Heart left ventricle (tissue), 16 donors: Measurements from ENCODE around the gene TM4SF5. TPM values are rescaled to one million over a fixed set of nuclear protein-coding genes. Genes with fewer than 3 reads are reported as not detected.

Experiments used
- ATAC-seq, 4 donors: fragments of 200-7000 bp; cut with Tn5 transposase; one replicate each; pipeline ENCODE4 v1.9.1; 2020 to 2022; ENCODE audit warnings: moderate library complexity in 4 of 4, mild to moderate bottlenecking in 3 of 4, moderate number of reproducible peaks in 1 of 4
- DNase-seq, 5 donors: peaks; one replicate each; pipeline ENCODE4 v3.0.0-alpha.2; 2020
- H3K27ac ChIP-seq, 12 donors: fragments of 200-600 bp; sonication (generic) in 4 of 12; one replicate each; pipeline versions ENCODE4 v1.5.0 to v1.8.0; 2016 to 2022; ENCODE audit warnings: mild to moderate bottlenecking in 2 of 12
- H3K27me3 ChIP-seq, 9 donors: fragments of 200-600 bp; sonication (generic) in 2 of 9; one replicate each; pipeline versions ENCODE4 v1.5.1 to v1.8.0; 2016 to 2022; ENCODE audit warnings: mild to moderate bottlenecking in 3 of 9
- H3K36me3 ChIP-seq, 9 donors: fragments of 200-600 bp; sonication (generic) in 2 of 9; one replicate each; pipeline versions ENCODE4 v1.5.0 to v1.8.0; 2018 to 2022; ENCODE audit warnings: mild to moderate bottlenecking in 2 of 9
- H3K4me1 ChIP-seq, 12 donors: fragments of 200-600 bp; sonication (generic) in 4 of 12; one replicate each; pipeline versions ENCODE4 v1.5.0 to v1.8.0; 2016 to 2022; ENCODE audit warnings: mild to moderate bottlenecking in 3 of 12
- H3K4me3 ChIP-seq, 12 donors: fragments of 200-600 bp; sonication (generic) in 4 of 12; one replicate each; pipeline versions ENCODE4 v1.5.0 to v1.8.0; 2017 to 2022; ENCODE audit warnings: mild to moderate bottlenecking in 9 of 12, moderate library complexity in 4 of 12
- H3K9me3 ChIP-seq, 12 donors: fragments of 200-600 bp; sonication (generic) in 4 of 12; one replicate each; pipeline versions ENCODE4 v1.5.0 to v1.8.0; 2016 to 2022; ENCODE audit warnings: mild to moderate bottlenecking in 1 of 12
- POLR2A ChIP-seq, 2 donors: fragments of 450-650 bp; IDR thresholded peaks; one replicate each; pipeline ENCODE4 v1.6.1; 2017; ENCODE audit warnings: antibody characterized with exemption in 2 of 2, mild to moderate bottlenecking in 2 of 2, moderate library complexity in 2 of 2
- WGBS, 4 donors: extraction: QIAGEN DNeasy Blood & Tissue Kit in 2 of 4; methylation state at CpG; one replicate each; pipeline versions ENCODE4 v1.1.5 to v1.1.7; 2013 to 2018; 5-methylcytosine and 5-hydroxymethylcytosine counted together
- intact Hi-C, 10 donors: fragments of 100-400 bp; cut with DNase I; formaldehyde crosslinking; loops; one replicate each; pipeline versions ENCODE4 v1.11.1 to v1.14.2; 2022
- polyA plus RNA-seq, 2 donors: library from polyadenylated mRNA; stranded (reverse); fragments of 200-250 nt; gene quantifications; one replicate each; pipeline ENCODE4 v1.2.3, GENCODE V29; 2013
- total RNA-seq, 9 donors: library from RNA; depleted of rRNA in 2 of 9; stranded (reverse); fragments of >200 nt in 2 of 9; fragmentation: NEBNext Ultra II Directional in 3 of 9; extraction: Animal tissue kit (Norgen Biotek cat#: 25700) in 3 of 9; gene quantifications; one replicate each; pipeline versions ENCODE4 v1.1.0 to v1.2.4, GENCODE V29; 2016 to 2023
- TF ChIP-seq, protein P1 (sequence below), 12 donors: fragments of 200-600 bp; sonication (generic) in 4 of 12; IDR thresholded peaks; one replicate each; pipeline versions ENCODE4 v1.5.0 to v1.8.0; 2018 to 2022; ENCODE audit warnings: antibody characterized with exemption in 12 of 12, mild to moderate bottlenecking in 5 of 12
- donor health status: ischemic (EF 13 %, LVEDD 7.1; RV severe dilation, severe dysfunction).
- donor health status: healthy with polysubstance abuse.
- donor health status: DM: no; HTN: yes; CAD: no.
- donor health status: DM: no; HTN: no; CAD: no.
- donor health status: ischemic (EF 25% LVEDD 6.9; RV normal size, moderate dysfunction).
- donor health status: ischemic (EF 25% LVEDD 5.7; RV mildly dilated, moderate dysfunction).
- donor health status: healthy.
- donor health status: DM: yes; HTN: yes; CAD: no.
- donor health status: ischemic (EF 35%, LVEDD 5.7; RV mildly dilated, moderate dysfunction).
- donor health status: nonischemic (EF 11% LVEDD 7.7; RV severe dilation, severe dysfunction).
- donor health status: DM: yes; HTN: yes; CAD: no.
- donor health status: PGD.
- donor health status: ischemic (EF 29% LVEDD 5.4; RV normal size, mild dysfunction).
- donor health status: nonischemic (EF 23%, LVEDD 6.1; RV moderate dilation, normal function).

Gene TM4SF5
- total and polyA plus RNA-seq, 11 donors: not detected

DNA sequence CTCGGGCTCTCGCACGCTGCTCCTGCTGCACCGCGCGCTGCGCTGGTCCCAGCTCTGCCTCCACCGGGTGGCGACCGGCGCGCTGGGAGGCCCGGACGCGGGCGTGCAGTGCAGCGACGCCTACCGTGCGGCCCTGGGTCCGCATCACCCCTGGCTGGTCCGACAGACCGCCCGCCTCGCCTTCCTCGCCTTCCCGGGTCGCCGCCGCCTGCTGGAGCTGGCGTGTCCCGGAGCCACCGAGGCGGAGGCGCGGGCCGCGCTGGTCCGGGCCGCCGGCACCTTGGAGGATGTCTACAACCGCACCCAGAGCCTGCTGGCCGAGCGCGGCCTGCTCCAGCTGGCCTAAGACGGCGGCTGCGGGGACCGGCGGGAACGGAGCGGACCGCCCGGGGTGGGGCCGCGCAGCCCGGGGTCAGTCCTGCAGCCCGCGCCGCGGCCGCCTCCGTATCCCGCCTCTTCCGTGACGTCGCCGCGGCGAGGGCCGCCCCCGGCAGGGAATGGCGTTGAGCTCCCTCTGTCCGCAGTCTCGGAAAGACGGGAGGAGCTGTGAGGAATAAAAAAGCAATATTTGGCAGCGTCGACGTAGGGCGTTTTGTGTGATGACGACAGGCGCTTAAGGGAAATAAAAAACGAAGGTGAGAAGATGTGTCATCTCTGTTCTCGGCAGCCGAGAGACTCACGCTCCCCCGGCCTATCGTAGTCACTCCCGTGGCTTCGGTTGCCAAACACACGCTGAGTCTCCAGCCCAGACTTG lies 18.4 kb downstream of the TM4SF5 start:
- intact Hi-C loops: loop anchor here (1.0 to 10.0 kb wide), 10 partner anchors 43 to 99 kb away; partner anchors contain the start of genes MED11 (in 8 of the 10), ARRB2 (in 3 of the 10), CXCL16 (in 1 of the 10) and MINK1 (in 1 of the 10)
- TF ChIP-seq POLR2A (IDR thresholded peaks at IDR 0.05): peak in 1 of 2 donors; percentile 89
- TF ChIP-seq, protein P1, sequence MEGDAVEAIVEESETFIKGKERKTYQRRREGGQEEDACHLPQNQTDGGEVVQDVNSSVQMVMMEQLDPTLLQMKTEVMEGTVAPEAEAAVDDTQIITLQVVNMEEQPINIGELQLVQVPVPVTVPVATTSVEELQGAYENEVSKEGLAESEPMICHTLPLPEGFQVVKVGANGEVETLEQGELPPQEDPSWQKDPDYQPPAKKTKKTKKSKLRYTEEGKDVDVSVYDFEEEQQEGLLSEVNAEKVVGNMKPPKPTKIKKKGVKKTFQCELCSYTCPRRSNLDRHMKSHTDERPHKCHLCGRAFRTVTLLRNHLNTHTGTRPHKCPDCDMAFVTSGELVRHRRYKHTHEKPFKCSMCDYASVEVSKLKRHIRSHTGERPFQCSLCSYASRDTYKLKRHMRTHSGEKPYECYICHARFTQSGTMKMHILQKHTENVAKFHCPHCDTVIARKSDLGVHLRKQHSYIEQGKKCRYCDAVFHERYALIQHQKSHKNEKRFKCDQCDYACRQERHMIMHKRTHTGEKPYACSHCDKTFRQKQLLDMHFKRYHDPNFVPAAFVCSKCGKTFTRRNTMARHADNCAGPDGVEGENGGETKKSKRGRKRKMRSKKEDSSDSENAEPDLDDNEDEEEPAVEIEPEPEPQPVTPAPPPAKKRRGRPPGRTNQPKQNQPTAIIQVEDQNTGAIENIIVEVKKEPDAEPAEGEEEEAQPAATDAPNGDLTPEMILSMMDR (IDR thresholded peaks at IDR 0.05): peak; percentile 58 to 88 (median 76)
- H3K4me3 ChIP-seq: peak overlapping the region; percentile 49 to 95 (median 72)
- WGBS, 4 donors: 0 to 1% (median 0%) methylated on average over 33 to 91 of the region's 91 CpGs
- H3K27me3 ChIP-seq: peaks cover 0 to 15% (median 7%) of the 10 kb centered on the region in 9 donors
- no peaks in the 10 kb centered on the region for H3K36me3 ChIP-seq
- peaks cover 0 to 50% (median 36%) of the 10 kb centered on the region in 12 donors for H3K4me1 ChIP-seq
- ATAC-seq (peak; percentile 87 to 96 (median 94)), DNase-seq (peak; percentile 87 to 94 (median 91))
- H3K9me3 ChIP-seq: no peaks in the 10 kb centered on the region
- H3K27ac ChIP-seq: peak overlapping the region; percentile 90 to 99 (median 96)

DNA sequence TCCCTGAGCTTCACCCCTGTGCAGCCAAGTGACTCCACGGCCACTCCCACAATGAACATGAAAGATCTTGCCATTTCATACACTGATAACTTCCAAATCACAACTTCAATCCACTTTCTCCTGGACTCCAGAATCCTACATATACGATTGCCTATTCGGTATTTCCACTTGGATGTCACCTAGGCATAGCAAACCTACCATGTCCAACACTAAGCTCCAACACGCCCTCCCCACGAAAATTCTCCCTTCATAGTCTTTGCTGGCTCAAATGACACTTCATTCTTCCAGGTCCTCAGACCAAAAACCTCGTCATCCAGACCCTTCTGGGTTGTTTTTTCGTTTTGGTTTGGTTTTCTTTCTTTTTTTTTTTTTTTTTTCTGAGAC lies 19.0 kb downstream of the TM4SF5 start:
- peak overlapping the region; percentile 49 to 95 (median 72) for H3K4me3 ChIP-seq
- WGBS, 4 donors: 37 to 62% (median 52%) methylated on average over 7 of the region's 7 CpGs
- peaks cover 0 to 45% (median 31%) of the 10 kb centered on the region in 12 donors for H3K4me1 ChIP-seq
- H3K36me3 ChIP-seq: no peaks in the 10 kb centered on the region
- H3K9me3 ChIP-seq: no peaks in the 10 kb centered on the region
- H3K27me3 ChIP-seq: peaks cover 0 to 9% (median 3%) of the 10 kb centered on the region in 9 donors
- H3K27ac ChIP-seq: peak overlapping the region; percentile 90 to 99 (median 96)
- DNase-seq (no peak), ATAC-seq (no peak)
- TF ChIP-seq, protein P1 (IDR thresholded peaks at IDR 0.05): no peak
- TF ChIP-seq POLR2A (IDR thresholded peaks at IDR 0.05): no peak
- intact Hi-C loops: loop anchor here in 4 of 10 donors (1.0 to 5.0 kb wide), 4 partner anchors 43 to 99 kb away; partner anchors contain the start of genes MED11 (in 1 of the 4) and MINK1 (in 1 of the 4)

DNA sequence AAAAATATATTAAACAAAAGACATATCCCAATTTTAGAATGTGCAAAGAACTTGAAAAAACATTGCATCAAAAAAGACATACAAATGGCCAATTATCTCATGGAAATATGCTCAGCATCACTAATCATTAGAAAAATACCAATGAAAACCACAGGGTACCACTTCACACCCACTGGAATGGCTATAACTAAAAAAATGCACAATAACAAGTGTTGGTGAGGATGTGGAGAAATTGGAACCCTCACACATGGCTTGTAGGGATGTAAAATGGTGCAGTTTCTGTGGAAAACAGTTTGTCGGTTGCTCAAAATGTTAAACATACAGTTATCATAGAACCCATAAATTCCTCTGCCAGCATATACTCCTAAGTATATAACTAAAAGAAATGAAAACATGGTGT lies 23.5 kb downstream of the TM4SF5 start:
- no peak for TF ChIP-seq POLR2A (IDR thresholded peaks at IDR 0.05)
- TF ChIP-seq, protein P1 (IDR thresholded peaks at IDR 0.05): no peak
- 97 to 100% (median 99%) methylated on average over 1 of the region's 1 CpG for WGBS, 4 donors
- Histone ChIP-seq H3K4me3 (peak overlapping the region in 2 of 12 donors; percentile 76 to 77), H3K9me3 (no peaks in the 10 kb centered on the region), H3K27me3 (no peaks in the 10 kb centered on the region), H3K4me1 (peaks cover 0 to 21% (median 7%) of the 10 kb centered on the region in 12 donors), H3K27ac (peak overlapping the region in 5 of 12 donors; percentile 55 to 89 (median 83)), H3K36me3 (peaks cover 0 to 26% (median 23%) of the 10 kb centered on the region in 9 donors)
- DNase-seq (no peak), ATAC-seq (no peak)
- intact Hi-C loops: loop anchor here in 2 of 10 donors (5.0 kb wide), 2 partner anchors 37 to 42 kb away; partner anchors contain the start of gene MINK1 (in 1 of the 2)

DNA sequence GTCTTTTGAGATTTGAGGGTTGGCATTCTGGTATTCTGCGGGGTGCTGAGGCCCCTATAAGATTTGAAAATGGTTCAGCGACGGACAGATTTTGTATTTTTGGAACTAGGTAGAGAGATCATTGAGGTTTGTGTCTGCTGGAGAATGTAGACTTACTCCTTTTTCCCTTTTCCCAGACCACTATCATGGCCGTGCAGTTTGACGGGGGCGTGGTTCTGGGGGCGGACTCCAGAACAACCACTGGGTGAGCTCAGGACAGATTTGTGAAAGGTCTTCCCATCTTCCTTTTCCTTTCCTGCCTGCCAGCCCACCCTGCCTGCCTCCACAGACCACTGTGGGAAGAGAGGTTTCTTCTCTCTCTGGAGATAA lies 24.9 kb downstream of the TM4SF5 start:
- Histone ChIP-seq H3K27ac (peak overlapping the region; percentile 3 to 89 (median 80)), H3K27me3 (no peaks in the 10 kb centered on the region), H3K36me3 (peaks cover 0 to 26% (median 23%) of the 10 kb centered on the region in 9 donors), H3K4me3 (peak overlapping the region; percentile 38 to 99 (median 78)), H3K9me3 (no peaks in the 10 kb centered on the region), H3K4me1 (peaks cover 0 to 16% (median 7%) of the 10 kb centered on the region in 12 donors)
- intact Hi-C loops: loop anchor here in 2 of 10 donors (5.0 kb wide), 2 partner anchors 36 to 41 kb away; partner anchors contain the start of gene MINK1 (in 1 of the 2)
- 0 to 2% (median 1%) methylated on average over 7 of the region's 7 CpGs for WGBS, 4 donors
- ATAC-seq (peak in 2 of 4 donors; percentile 36 to 66), DNase-seq (peak in 1 of 5 donors; percentile 57)
- no peak for TF ChIP-seq POLR2A (IDR thresholded peaks at IDR 0.05)
- TF ChIP-seq, protein P1 (IDR thresholded peaks at IDR 0.05): no peak
